GM10266 (cell line): ENCODE measurements around the gene TNIP2.
"Not testable (repeated sequence)": the region's sequence is repeated elsewhere in the genome, so short reads cannot be mapped to it uniquely, and the experiment has no call there.

ENCODE experiments used
- DNase-seq: peaks from one replicate; pipeline ENCODE4 v3.0.0; 2012; ENCODE audit errors: extremely low spot score
- TF ChIP-seq, protein P1 (sequence below): IDR thresholded peaks from 2 replicates; pipeline ENCODE4 v1.5.1; 2012; ENCODE audit warnings: mild to moderate bottlenecking, low read depth; ENCODE audit not compliant: control insufficient read depth, insufficient read depth; ENCODE audit errors: missing control alignments

The TNIP2 gene

DNA sequence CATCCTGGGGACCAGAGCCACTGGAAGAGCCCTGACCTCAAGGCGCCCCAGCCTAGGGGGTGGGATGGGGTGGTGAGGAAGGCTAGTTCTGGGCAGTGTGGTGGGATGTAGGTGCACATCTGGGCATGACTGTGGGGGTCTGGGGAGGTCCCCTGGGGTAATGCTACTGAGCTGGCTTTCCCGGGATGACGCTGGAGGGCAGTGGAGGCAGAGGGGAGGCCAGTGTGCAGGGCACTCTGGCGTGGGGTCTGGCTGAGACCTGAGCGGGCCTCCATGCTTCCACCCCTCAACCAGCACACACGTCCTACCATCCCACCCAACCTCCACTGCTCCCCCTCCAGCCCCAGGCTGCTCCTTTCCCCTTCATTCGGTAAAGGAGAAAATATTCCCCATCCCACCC, 32.0 kb upstream of the TNIP2 start:
- TF ChIP-seq, protein P1, sequence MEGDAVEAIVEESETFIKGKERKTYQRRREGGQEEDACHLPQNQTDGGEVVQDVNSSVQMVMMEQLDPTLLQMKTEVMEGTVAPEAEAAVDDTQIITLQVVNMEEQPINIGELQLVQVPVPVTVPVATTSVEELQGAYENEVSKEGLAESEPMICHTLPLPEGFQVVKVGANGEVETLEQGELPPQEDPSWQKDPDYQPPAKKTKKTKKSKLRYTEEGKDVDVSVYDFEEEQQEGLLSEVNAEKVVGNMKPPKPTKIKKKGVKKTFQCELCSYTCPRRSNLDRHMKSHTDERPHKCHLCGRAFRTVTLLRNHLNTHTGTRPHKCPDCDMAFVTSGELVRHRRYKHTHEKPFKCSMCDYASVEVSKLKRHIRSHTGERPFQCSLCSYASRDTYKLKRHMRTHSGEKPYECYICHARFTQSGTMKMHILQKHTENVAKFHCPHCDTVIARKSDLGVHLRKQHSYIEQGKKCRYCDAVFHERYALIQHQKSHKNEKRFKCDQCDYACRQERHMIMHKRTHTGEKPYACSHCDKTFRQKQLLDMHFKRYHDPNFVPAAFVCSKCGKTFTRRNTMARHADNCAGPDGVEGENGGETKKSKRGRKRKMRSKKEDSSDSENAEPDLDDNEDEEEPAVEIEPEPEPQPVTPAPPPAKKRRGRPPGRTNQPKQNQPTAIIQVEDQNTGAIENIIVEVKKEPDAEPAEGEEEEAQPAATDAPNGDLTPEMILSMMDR = no peak
- DNase-seq = no peak

DNA sequence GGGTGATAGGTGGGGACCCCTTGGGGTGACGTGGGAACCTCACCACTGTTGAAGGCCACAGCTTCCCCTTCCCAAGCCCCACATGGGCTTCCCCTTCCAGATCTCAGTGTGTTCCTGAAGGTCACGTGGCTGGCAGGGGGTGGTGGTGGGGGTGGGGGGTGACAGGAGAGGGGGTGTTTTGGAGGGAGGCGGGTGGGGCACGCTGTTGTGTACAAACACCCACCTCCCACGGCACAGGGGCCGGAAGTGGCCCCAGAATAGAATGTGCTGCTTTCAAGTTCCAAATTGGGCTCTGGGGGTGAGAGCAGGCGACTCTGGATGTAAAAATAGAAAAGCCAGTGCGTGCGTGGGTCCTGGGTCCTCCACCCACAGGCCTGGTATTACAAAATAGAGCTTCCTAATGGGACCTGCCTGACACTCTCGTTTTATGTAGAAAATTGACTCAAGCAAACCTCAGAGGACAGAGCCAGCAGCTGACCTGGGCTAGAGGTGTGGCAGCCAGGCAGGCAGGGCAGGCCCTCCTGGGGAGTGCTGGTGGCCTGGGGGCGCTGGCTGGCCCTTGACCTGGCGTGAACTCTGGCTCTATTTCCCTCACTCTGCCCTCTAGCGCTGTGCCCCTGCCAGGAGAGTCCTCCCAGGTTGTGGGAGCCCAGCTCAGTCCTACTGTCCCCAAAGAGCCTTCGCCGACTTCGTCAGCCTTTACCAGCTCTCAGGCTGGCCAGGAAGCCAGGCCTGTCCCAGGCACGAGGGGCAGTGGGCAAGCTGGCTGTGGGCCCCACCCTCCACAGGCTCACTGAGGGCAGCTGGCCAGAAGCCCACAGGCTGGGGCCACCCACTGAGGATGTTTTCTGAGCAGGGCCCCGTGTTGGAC, 31.3 kb upstream of the TNIP2 start:
- peak; percentile 78 for DNase-seq
- TF ChIP-seq, protein P1 = peak; percentile 21

DNA sequence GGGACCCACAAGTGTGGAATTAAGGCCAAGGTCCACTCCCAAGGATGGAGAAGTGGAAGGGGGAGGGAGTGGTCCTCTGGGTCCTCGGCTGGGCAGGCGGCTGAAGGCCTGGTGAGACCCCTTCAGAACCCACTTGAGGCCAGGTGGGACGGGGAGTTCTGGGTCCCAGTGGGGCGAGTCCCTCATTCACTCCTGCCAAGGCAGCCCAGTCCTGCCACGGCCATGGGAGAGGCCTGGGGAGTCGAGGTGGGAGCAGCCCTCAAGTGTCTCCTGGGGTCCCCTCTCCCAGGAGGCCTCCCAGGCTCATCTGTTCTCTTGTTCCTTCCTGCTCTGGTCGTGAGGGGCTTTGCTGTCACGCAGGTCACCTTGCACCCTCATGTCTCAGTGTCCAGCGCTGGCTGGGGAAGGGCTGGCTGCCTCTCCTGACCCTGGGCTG, 30.7 kb upstream of the TNIP2 start:
- DNase-seq = no peak
- TF ChIP-seq, protein P1 = no peak

DNA sequence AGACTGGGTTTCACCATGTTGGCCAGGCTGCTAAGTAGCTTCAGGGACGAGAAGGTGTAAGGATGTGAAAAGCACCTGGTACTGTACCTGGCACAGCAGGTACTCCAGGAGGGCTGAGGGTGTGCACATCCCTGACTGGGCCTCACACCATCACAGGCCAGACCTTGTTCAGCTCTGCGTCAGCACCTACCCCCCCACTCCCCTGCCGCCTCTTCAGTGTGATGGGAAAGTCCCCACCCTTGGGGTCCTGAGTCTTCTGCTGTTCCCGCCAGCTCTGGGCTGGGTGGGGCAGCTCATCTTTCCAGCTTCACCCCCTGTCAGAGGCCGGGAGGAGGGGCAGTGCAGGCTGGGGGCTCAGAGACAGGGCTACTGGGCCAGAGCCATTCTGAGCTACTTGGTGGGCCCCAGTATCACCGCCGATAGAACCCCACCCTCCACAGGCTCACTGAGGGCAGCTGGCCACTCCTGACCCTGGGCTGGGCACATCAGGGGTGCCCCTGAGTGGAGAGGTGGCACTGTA, 30.1 kb upstream of the TNIP2 start:
- peak; percentile 60 for DNase-seq
- TF ChIP-seq, protein P1 = no peak

DNA sequence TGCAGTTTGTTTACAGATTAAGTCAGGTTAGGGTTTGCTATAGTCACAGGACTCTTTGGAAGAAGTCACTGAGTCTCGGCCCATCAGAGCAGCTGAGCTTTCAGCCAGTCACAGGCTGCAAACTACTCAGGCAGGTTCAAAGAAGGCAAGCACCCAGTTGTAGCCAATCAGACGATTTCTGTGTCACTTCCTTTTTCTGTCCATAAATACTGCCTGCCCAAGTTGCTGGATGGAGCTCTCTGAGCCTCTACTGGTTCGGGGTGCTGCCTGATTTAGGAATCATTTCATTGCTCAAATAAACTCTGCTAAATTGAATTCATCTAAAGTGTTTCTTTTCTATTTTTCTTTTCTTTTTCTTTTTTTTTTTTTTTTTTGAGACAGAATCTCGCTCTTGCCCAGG, 29.5 kb upstream of the TNIP2 start:
- TF ChIP-seq, protein P1 = no peak
- DNase-seq = peak; percentile 66

DNA sequence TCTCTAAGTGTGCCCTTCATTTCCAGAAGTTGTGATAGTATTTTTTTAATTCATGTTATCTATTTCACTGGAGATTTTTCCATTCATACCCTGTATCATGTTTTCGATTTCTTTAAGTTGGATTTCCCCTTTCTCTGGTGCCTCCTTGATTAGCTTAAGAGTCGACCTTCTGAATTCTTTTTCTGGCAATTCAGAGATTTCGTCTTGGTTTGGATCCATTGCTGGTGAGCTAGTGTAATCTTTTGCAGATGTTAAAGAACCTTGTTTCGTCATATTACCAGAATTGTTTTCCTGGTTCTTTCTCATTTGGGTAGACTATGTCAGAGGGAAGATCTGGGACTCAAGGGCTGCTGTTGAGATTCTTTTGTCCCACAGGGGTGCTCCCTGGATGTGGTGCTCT, 27.7 kb upstream of the TNIP2 start:
- DNase-seq = no peak
- TF ChIP-seq, protein P1 = no peak

DNA sequence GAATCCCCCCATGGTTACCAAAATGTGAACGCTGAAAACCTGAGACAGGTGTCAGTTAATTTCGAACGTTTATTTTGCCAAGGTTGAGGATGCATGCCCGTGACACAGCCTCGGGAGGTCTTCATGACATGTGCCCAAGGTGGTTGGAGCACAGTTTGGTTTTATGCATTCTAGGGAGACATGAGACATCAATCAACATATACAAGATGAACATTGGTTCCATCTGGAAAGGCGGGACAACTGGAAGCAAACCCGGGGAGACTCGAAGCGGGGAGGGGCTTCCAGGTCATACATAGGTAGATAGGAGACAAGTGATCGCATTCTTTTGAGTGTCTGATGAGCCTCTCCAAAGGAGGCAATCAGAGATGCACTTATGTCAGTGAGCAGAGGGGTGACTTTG, 25.8 kb upstream of the TNIP2 start:
- TF ChIP-seq, protein P1 = no peak
- no peak for DNase-seq

DNA sequence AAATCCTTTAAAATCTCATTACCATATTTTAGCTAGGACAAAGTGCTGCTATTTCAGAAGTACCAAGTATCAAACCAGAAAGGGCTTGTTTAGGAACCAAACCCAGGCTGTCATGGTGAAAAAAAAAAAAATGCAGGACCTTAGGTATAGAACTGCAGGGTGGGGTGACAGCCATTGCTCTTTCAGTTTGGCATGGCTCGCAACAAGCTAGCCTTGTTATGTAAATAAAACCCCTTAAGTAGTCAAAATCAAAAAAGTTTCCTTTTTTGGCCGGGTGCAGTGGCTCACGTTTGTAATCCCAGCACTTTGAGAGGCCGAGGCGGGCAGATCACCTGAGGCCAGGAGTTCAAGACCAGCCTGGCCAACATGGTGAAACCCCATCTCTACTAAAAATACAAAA, 24.5 kb upstream of the TNIP2 start:
- not testable (repeated sequence) for DNase-seq
